Nephron (organoid): ENCODE measurements around the gene SLC13A3.

ENCODE experiments used
- H3K27ac Mint-ChIP-seq, 3 experiments: 2 replicates each; pipeline ENCODE4 v1.8.0; 2020; ENCODE audit warnings: mixed read lengths in 3 of 3, mild to moderate bottlenecking in 2 of 3, moderate library complexity in 1 of 3
- H3K27me3 Mint-ChIP-seq: 2 replicates; pipeline ENCODE4 v1.8.0; 2021; ENCODE audit warnings: low read depth, mild to moderate bottlenecking, moderate library complexity, mixed read lengths
- H3K36me3 Mint-ChIP-seq: 2 replicates; pipeline ENCODE4 v1.8.0; 2020; ENCODE audit warnings: low read depth, mixed read lengths
- H3K4me1 Mint-ChIP-seq: 2 replicates; pipeline ENCODE4 v1.8.0; 2020; ENCODE audit warnings: mixed read lengths
- H3K4me3 Mint-ChIP-seq, 3 experiments: 2 replicates each; pipeline ENCODE4 v1.8.0; 2020; ENCODE audit warnings: mild to moderate bottlenecking in 3 of 3, mixed read lengths in 3 of 3, moderate library complexity in 2 of 3
- H3K9me3 Mint-ChIP-seq: 2 replicates; pipeline ENCODE4 v1.8.0; 2020; ENCODE audit warnings: mixed read lengths
- TF ChIP-seq, protein P1 (sequence below), 3 experiments: fragments of 200-600 bp; sonication (generic); IDR thresholded peaks; one replicate each; pipeline ENCODE4 v1.5.0; 2021; ENCODE audit warnings: antibody characterized with exemption in 3 of 3; ENCODE audit not compliant: unreplicated experiment in 3 of 3

The SLC13A3 gene

GRCh38 chr20:46604551-46605133 lies 46.6 kb downstream of the SLC13A3 start:
- H3K27ac Mint-ChIP-seq, result no peak overlapping the region
- H3K27me3 Mint-ChIP-seq, result peaks cover 3% of the 10 kb centered on the region
- TF ChIP-seq, protein P1, sequence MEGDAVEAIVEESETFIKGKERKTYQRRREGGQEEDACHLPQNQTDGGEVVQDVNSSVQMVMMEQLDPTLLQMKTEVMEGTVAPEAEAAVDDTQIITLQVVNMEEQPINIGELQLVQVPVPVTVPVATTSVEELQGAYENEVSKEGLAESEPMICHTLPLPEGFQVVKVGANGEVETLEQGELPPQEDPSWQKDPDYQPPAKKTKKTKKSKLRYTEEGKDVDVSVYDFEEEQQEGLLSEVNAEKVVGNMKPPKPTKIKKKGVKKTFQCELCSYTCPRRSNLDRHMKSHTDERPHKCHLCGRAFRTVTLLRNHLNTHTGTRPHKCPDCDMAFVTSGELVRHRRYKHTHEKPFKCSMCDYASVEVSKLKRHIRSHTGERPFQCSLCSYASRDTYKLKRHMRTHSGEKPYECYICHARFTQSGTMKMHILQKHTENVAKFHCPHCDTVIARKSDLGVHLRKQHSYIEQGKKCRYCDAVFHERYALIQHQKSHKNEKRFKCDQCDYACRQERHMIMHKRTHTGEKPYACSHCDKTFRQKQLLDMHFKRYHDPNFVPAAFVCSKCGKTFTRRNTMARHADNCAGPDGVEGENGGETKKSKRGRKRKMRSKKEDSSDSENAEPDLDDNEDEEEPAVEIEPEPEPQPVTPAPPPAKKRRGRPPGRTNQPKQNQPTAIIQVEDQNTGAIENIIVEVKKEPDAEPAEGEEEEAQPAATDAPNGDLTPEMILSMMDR (IDR thresholded peaks at IDR 0.05; ENCODE audit: unreplicated experiment in 3 of 3), result no peak
- no peak overlapping the region for H3K4me3 Mint-ChIP-seq
- H3K4me1 Mint-ChIP-seq, result no peaks in the 10 kb centered on the region
- H3K9me3 Mint-ChIP-seq, result no peaks in the 10 kb centered on the region
- peaks cover 7% of the 10 kb centered on the region for H3K36me3 Mint-ChIP-seq

GRCh38 chr20:46602429-46602828 lies 48.8 kb downstream of the SLC13A3 start:
- peaks cover 3% of the 10 kb centered on the region for H3K27me3 Mint-ChIP-seq
- peaks cover 4% of the 10 kb centered on the region for H3K36me3 Mint-ChIP-seq
- H3K27ac Mint-ChIP-seq, result no peak overlapping the region
- TF ChIP-seq, protein P1 (IDR thresholded peaks at IDR 0.05; ENCODE audit: unreplicated experiment in 3 of 3), result no peak
- H3K4me3 Mint-ChIP-seq, result no peak overlapping the region
- no peaks in the 10 kb centered on the region for H3K9me3 Mint-ChIP-seq
- no peaks in the 10 kb centered on the region for H3K4me1 Mint-ChIP-seq

- no peak overlapping the region for H3K27ac Mint-ChIP-seq
- H3K27me3 Mint-ChIP-seq, result peaks cover 3% of the 10 kb centered on the region
- no peak overlapping the region for H3K4me3 Mint-ChIP-seq
- peaks cover 4% of the 10 kb centered on the region for H3K36me3 Mint-ChIP-seq
- TF ChIP-seq, protein P1 (IDR thresholded peaks at IDR 0.05; ENCODE audit: unreplicated experiment in 3 of 3), result no peak
- no peaks in the 10 kb centered on the region for H3K4me1 Mint-ChIP-seq
- no peaks in the 10 kb centered on the region for H3K9me3 Mint-ChIP-seq
Measured at GRCh38 chr20:46601603-46602122, 49.6 kb downstream of the SLC13A3 start.

DNA sequence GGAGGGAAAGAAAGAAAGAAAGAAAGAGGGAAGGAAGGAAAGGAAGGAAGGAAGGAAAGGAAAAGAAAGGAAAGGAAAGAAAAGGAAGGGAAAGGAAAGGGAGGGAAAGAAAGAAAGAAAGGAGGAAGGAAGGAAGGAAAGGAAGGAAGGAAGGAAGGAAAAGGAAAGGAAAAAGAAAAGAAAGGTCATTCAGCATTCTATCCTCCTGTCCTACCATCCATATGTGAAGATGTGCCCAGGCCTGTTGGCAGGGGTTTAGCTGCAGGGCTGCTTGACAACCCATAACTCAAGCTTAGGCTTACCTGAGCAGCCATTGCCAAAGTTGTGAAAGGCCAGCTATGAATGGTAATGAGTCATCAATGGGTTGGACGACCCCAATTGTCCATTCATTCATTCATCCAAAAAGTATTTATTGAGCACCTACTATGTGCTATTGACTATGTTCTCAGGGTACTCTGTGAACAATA lies 50.9 kb downstream of the SLC13A3 start:
- Mint-ChIP-seq H3K4me3 (no peak overlapping the region), H3K9me3 (no peaks in the 10 kb centered on the region), H3K36me3 (peaks cover 4% of the 10 kb centered on the region), H3K27ac (no peak overlapping the region), H3K4me1 (no peaks in the 10 kb centered on the region), H3K27me3 (peaks cover 3% of the 10 kb centered on the region)
- TF ChIP-seq, protein P1 (IDR thresholded peaks at IDR 0.05; ENCODE audit: unreplicated experiment in 3 of 3), result no peak

DNA sequence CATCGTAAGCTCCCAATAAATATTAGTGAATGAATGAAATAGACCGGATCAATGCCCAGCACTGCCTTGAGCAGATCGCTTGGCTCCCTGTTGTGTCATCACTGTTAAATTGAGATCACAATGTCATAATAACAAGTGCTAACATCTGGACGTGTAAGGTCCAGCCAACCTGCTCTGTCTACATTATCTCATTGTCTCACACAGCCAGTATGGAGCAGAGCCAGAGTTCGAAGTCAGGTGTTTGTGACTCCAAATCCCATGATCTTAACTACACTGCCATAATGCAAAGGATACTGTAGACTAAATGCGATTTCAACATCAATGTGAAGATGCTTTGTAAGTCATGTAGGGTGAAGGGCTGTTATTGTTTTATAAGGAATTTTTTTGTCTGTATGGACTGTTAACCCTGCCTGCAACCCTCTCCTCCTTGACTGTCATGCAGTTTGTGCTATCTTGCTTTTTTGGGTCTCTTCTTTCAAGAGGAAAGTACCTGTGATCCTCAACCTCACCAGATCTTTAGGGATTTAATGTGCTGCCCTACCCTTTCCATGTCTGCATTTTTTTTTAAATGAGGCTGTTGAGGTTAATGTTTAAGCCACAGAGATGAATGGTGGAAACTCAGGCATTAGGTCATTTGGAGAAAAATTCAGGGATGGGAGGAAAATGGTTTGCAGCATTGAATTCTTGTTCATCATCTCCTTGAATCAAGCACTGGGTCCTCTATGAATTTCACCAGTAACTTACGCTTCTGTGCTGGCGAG lies 51.9 kb downstream of the SLC13A3 start:
- Mint-ChIP-seq H3K4me1 (no peaks in the 10 kb centered on the region), H3K27ac (no peak overlapping the region), H3K9me3 (no peaks in the 10 kb centered on the region), H3K36me3 (peaks cover 4% of the 10 kb centered on the region), H3K27me3 (peaks cover 3% of the 10 kb centered on the region), H3K4me3 (no peak overlapping the region)
- TF ChIP-seq, protein P1 (IDR thresholded peaks at IDR 0.05; ENCODE audit: unreplicated experiment in 3 of 3), result no peak
